HG03175 (cell line): Measurements from ENCODE around the gene TFEC.

Experiments
- ATAC-seq: cut with Tn5 transposase; IDR thresholded peaks from one replicate; pipeline ENCODE4 v1.9.1; 2021; ENCODE audit warnings: mild to moderate bottlenecking, moderate library complexity; ENCODE audit not compliant: unreplicated experiment

Gene TFEC

DNA sequence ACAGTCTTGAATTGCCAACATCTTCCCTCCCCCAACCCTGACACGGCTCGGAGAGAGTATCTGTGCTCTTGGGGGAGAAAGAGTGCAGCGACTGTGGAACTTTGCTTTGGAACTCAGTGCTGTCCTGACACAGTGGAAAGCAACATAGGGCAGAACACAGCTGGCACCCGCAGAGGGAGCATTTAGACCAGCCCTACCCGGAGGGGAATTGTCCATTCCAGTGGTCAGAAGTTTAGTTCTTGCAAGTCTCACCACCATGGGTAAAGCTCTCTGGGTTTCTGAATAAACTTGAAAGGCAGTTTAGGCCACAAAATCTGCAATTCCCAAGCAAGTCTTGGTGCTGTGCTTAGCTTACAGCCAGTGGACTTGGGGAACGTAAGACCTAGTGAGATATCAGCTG, 34.9 kb downstream of the TFEC start:
- no peak for ATAC-seq

DNA sequence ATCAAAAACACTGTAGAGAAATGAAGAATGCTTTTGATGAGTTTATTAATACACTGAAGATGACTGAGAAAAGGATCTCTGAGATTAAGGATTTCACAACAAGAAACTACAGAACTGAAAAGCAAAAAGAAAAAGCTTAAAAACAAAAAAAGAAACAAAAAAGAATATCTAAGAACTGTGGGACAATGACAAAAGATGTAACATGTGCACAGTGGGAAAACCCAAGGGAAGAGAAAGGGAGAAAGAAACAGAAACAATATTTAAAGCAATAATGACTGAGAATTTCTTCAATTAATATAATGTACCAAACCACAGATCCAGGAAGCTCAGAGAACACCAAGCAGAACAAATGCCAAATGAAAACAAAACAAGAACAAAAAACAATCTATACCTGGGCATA, 42.2 kb downstream of the TFEC start:
- ATAC-seq, result no peak

DNA sequence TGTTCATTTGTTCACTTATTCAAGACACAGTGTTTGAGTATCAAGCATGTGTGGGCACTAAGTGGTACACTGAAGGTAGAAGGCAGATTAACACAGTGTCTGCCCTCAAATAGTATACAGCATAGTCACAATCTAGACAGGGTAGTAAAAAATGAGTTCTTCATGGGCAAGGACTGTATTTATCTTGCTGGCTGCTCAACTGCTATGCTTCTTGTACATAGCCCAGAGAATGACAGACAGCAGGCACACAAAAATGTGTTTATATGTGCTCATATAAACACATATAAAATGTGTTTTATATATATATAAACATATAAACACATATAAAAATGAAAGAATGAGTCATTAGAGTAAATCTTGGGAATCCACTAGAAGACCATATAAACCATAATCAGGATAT, 43.1 kb downstream of the TFEC start:
- no peak for ATAC-seq

DNA sequence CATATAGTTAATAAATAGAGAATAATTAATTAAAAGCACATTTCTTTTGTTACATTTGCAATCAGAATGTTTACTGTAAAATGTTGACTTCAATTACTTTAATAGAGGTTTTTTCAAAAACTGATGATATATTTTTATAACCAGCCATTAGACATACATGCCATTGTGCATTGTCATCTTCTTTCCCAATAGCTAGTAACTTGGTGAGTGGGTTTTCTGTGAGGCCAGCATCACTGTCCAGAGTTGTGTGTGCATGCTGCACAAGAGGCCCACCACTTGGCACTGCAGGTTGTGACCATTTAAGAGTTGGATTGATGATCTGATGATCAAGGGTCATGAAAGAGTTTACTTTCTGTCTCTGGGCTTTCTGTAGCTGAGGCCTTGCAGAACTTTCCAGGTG, 46.5 kb downstream of the TFEC start:
- no peak for ATAC-seq

DNA sequence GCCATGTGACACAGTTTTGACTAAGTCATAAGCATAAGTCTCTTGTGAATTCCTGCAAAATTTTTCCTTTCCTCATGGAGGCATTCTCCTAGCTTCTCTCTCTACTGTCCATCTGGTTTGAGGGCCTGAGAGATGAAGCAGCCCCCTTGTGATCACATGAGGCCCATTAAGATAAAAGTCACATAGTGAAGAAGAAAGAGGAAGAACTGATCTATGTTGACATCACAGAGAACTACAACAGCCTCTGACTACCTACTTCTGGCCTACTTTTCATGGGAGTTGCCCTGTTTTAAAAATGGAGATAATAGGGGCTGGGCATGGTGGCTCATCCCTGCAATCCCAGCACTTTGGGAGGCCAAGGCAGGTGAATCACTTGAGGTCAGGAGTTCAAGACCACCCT, 50.4 kb downstream of the TFEC start:
- no peak for ATAC-seq

DNA sequence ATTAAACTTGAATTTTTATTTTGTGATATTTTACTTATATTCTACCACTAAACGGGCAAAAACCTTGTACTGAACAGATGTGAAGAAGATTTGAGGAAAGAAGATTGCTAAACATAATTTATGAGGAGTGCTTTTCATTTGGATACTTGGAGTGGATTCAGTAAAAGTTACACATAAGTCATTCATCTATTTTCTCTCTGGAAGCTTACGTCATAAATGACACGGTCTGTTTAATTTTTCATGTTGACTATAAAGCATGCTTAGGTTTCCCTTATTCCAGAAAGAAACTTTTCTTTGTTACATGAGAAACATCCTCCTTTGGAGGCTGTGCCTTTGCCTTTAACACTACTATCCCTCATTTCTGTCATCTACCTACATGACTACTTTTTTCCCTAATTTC, 53.9 kb downstream of the TFEC start:
- ATAC-seq, result no peak

DNA sequence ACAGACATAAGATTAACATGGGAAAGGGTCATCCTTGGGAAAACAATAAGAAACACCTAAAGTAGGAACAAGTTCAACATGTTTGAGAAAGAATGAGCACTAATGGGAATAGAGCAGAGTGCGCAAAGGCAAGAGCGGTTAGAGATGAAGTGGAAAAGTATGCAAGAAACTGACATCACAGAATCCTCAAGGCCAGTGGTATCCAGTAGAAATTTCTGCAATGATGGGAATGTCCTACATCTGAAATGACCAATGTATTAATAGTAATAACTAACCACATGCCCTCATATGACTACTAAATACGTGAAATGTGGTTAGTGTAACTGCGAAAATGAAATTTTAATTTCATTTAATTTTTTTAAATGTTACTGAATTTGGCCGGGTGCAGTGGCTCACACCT, 54.8 kb downstream of the TFEC start:
- no peak for ATAC-seq

DNA sequence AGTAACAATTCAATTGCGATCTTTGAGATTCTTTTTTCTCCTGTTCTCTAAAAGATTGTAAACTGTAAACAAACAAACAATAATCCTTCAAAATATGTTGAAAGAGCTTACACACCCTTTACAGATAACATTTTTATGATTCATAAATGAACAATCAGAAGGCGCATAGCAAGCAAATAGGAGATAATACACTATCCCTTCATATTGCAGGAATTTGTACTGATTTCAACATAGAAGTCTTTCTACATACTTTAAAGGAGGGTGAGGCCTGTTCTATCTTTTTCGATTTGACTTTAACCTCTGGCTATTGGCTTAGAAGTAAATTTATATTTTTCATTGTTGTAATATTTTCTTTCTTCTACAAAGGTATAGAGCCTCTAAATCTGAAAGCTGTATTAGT, 57.2 kb downstream of the TFEC start:
- ATAC-seq, result no peak

DNA sequence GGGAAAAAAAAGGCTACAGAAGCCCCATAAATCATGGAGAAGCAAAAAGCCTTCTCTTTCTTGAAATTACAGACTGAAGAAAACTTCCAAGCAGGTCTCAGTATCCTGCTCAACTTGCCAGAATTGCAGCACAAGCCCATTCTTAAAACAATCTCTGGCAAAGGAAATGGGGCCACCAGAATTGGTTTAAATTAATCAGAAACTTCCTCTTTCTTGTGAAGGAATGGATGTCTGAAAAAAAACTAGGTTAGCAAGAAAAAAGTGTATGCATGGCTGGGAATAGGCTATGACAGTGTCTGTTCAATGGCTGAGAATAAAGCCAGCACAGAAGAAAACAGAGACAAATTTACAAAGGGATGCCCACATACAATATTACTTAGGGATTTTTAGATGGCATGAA, 59.1 kb downstream of the TFEC start:
- ATAC-seq, result no peak

DNA sequence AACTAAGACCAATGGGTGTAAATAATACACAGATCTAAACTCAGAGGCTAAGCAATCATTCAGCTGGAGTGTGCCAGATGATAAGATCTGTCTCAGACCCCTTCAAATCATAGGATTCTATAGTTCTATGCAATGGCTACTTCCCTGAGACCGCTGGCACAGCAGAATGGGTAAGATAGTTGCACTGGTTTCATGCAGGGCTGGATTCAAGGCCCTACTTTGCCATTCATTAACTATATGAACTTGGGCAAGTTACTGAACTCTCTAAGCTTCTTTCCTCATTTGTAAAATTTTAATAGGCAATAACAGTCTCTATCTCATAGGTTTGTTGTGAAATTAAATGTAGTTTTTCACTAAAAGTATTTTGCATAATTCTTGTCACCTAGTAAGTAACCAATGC, 62.0 kb downstream of the TFEC start:
- ATAC-seq, result no peak

DNA sequence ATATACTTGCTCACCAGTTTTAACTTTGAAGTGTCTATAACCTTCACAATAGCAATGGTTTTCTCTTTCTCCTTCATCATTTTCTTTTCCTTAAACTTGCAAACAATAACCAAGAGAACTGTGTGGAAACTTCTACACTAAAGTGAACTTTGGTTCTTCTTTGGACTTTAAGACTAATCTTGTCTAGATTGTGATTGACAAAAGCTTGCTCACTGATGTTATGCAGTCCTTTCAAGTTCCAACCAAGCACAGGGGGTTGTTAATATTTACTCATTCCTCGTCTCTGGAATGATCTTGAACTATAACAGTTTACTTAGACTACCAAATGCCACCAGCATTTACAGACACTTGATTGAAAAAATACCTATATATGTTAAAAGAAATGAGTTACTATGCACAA, 62.4 kb downstream of the TFEC start:
- no peak for ATAC-seq

DNA sequence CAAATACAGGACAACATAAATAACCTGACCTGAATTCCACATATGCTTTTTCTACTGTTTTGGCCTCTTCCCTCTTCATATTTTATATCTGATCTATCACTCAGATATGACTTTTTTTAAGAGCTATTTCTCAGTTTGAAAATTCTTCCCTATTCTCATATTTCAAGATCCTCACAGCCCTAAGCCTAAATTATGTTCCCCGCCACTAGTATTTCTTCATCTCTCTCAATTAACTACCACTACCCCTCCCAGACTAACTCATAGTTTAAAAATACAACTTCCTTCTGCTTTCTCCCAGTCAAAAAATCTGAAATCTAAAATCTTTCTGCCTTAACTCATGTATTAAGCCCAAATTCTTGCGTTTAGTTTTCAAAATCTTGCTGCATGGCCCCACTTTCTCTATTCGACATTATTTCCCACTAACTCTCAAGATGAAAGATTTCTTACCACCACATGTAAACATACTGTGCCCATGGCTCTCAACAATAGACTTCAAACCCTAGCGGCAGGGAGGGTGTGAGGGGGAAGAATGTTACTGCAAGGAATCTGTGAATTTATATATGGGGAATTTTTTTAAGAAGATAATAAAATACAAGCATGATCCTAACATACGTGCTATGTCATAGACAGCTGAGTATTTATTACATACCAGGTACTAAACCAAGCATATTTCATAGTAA, 64.6 kb downstream of the TFEC start:
- no peak for ATAC-seq

DNA sequence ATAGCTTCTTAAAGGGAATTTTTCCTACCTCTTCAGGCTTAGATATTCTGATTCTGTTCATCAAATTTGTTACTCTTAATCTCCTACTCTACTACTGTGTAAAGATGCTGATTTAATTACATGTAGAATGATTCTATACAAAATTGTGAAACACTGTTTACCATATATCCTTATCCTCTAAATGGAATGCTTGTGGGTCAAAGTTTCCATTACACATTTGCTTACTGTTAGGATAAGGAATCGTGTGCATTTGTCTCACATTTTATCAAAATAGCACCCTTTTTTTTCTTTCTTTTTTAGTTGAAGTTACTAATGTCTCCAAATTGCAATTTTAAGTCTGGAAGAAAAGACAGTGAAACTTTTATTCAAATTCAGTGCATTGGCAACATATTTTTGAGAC, 65.3 kb downstream of the TFEC start:
- no peak for ATAC-seq

DNA sequence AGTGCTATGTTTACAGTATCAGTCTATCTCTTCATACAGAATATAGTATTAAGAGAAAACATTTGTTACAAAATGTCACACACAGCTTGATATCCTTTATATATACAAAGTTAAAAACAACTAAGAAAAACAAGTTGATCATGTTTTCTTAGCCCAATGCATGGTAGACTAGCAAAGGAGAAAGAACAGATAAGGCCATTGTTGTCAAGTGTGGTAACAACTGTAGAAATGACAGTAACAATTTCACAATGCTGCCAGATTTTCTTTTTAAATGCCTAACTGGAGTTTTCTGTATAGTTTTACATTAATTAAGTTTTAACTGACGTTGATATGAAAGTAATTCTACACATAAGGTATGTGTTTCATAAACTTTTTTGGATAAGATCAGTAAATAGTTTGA, 65.8 kb downstream of the TFEC start:
- no peak for ATAC-seq

DNA sequence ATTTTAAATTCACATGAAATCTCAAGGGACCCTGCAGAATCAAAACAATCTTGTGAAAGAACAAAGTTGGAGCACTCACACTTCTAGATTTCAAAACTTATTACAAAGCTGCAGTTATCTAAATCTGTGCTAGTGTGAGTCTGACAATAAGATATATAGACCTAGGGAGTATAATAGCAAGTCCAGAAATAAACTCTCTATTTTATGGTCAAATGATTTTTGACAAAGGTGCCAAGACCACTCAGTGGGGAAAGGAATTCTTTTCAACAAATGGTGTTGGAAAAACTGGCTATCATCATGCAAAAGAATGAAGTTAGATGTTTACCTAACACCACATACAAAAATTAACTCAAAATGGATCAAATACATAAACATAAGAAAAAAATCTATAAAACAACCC, 68.2 kb downstream of the TFEC start:
- ATAC-seq, result no peak

DNA sequence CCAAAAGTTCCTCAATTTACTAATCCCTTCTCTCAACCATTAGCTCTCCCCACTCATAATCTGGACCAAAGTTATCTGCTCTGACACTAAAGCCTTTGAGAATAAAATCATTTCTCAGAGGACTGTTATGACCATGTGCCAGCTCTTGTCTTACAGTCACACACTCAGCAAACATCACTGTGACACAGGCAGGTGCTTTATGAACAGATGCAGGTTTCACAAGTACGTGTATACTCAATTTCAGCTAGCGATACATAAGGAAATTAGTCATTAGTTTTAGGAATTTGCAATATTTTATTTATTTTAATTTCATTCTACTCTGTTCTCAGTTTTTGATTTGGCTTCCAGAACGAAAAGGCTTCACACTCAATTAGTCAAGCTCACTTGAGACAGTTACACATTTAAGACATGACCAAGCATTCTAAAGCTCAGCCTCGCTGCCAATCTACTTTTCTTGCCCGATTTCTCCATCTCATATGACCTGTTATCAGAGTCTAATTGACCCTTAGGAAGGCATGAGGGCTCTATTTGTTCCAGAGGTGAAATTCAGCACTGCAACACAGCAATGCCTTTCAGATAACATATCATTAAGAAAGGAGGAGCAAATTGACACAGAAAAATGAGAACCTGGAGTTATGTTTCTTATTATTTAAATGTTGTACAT, 76.8 kb downstream of the TFEC start:
- ATAC-seq, result no peak

DNA sequence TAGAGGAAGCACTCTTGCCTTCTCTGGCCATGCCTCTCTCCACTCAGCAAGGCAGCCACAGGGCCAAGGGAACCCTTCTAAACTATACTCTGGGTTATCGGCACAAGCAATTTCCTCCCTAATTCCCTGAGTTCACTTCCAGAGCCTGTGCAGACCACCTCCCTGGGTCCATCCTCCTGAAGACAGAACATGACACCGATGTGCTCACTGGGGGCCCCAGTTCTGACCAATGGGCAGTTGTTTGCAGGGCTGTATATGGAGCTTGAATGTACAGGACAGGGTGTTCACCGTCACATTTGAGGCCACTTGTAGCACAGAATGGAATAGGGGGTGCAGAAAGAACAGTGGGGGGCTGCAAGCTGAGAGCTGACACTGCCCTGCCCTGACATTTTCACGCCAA, 77.7 kb downstream of the TFEC start:
- no peak for ATAC-seq

DNA sequence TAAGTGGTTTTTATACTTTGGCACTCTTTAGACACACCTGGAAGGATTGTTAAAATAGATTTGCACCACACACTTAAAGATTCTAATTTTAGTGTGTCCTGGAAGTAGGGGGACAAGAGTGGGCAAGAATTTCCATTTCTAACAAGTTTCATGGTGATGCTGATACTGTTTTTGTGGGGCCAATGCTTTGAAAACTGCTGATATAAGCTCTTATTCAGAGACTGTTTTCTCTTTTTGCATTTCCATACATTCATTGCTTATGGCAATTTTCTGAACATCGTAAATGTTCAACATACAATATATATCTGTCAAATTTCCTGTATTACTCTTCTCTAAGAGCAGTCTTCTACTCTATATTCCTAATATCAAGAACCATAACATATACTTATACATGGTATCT, 79.0 kb downstream of the TFEC start:
- no peak for ATAC-seq

DNA sequence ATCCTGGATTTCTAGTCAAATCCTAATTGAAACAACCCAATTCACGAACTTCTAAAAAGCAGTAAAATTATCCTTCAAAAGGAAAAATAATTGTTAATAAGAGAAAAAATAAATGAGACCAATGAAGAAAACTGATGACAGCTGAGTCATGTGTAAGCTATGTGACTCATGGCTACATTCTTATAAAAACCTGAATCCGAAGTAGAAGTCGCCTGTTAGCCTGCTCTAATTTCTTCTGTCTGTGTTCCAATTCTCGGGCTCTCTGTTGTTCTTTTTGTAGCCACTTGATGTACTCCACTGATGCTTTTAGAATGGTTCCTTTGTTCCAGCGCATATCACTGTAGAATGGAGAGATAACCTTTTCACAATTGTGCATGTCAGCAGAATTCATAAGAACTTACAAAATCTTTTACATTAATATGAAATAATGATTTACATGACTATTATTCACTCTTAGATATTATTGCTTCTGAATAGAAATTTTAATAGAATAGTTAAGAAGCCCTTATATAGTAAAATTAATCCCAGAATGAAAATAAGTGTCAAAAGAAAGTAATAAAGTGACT, 88.8 kb downstream of the TFEC start:
- no peak for ATAC-seq

DNA sequence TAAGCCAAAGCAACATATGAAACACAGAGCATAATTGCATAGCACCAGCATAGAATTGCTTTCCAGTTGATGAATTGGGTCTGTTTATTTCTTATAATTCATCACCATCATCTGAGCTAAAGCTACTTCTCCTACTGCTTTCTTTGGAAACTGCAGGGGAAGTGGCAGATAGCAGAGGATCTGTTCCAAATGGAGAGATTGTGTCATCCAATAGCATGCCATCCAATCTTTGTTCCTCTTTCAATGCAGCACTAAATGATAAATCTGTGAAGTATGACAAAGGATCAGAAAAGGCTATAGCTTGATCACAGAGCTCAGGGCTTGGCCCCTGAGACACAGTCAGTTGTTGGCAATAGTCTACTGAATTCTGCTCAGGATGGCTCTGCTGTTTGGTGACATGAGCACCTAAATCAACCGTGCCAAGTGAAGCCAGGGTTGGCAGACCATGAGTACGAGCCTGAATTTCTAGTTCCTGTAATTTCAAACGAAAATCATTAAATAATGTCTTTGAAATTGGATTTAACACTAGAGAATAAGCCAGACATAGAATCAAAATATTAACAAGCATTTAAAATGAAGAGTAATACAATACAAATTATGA, 90.0 kb downstream of the TFEC start:
- ATAC-seq, result no peak

DNA sequence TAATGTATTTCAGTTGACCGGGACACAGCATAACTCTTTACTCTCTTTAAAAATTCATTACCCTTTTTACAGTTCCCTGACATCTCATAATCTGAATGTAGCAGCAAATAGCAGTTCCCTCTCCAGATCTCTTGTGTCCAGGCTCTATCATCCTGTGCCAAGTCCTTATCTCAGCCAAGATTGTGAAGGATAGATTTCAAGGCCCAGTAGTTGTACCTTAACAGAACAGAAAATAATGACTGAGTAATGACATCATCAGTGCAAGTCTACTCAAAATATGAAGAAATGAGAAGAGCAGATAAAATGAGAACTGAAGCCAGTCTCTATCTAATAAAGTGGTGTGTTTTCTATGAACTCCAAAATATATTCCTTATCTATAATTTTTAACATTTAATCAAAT, 92.6 kb downstream of the TFEC start:
- ATAC-seq, result no peak

DNA sequence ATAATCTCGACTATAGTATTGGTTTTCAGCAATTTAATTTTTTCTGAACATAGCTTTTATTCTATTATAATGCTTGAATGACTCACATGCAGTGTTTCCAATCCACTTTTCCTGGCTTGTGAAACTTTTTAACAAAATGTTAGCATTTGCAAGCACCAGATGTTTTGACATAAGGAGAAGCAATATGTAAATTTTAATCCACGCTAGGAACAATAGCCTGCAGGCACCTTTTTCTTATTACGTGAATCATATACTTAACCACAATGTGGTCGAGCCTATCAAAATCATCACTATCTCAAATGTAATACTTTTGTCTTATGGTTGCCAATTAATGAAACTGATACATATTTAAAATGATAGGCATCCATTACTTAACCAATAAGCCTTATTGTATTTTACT, 97.1 kb downstream of the TFEC start:
- ATAC-seq, result no peak
